GM18507 (cell line): ENCODE results near the gene IGFALS.

Source experiments
- DNase-seq: peaks from one replicate; pipeline ENCODE4 v3.0.0; 2011; ENCODE audit warnings: low read depth; ENCODE audit not compliant: insufficient read length; ENCODE audit errors: extremely low spot score
- FAIRE-seq: peaks from 2 replicates; lab custom pipeline; 2011; peaks lifted over from hg19 to GRCh38; lab: Jason Lieb, UNC

Gene IGFALS

DNA sequence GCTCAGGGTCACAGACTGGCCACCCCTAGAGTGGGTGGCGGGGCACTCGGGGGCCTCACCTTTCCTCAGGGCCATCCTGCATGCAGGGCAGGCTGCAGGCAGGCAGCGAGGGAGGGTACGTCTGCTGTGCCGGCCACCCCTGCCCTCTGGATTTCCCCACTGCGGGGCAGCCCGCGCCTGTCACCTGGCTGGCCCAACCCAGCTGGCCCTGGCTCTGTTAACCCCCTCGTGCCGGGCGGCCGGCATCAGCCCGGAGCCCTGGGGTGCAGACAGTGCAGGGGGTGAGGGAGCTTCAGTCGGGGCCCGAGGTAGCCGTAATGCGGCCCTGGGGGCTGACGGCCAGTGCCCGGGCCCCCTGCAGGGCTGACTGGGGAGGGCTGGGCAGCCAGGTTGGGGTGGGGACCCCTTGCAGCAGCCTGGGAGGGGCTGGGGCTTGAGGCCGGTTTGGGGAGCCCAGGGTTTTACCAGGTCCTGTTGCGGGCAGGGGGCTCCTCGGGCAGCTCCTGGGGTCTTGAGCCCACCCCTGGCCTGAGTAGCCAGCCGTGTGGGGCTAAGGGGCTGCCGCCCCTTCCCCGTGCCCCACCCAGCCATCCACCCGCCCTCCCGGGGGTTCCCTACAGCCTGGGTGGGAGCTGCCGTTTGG is at the start of gene IGFALS:
TSS of gene IGFALS (minus strand) at position 128 of the 643 bp plus-strand sequence. CDS start at position 75, 53 bp downstream.
- no peak for FAIRE-seq
- DNase-seq = no peak

GRCh38 chr16:1839554-1839953 is 46.0 kb upstream of the IGFALS start:
- FAIRE-seq (no peak), DNase-seq (no peak)

DNA sequence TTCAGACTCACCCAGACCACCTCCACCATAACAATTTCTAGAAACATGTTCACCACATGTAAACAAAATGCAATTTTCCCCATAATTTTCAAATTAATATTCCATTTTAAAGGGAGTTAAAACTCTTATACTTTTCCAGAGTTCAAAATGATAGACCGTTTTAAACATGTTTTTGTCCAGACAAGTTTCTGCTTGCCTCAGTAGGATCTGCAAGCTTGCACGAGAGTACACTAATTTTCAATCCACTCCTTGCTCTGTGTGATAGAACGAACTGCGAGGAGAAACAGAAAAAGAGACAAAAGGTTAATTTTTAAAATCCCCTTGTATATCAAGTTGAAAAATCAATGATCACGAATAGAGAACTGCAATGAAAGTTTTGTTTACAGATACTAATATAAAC is 40.6 kb upstream of the IGFALS start:
- FAIRE-seq = no peak
- DNase-seq = no peak

DNA sequence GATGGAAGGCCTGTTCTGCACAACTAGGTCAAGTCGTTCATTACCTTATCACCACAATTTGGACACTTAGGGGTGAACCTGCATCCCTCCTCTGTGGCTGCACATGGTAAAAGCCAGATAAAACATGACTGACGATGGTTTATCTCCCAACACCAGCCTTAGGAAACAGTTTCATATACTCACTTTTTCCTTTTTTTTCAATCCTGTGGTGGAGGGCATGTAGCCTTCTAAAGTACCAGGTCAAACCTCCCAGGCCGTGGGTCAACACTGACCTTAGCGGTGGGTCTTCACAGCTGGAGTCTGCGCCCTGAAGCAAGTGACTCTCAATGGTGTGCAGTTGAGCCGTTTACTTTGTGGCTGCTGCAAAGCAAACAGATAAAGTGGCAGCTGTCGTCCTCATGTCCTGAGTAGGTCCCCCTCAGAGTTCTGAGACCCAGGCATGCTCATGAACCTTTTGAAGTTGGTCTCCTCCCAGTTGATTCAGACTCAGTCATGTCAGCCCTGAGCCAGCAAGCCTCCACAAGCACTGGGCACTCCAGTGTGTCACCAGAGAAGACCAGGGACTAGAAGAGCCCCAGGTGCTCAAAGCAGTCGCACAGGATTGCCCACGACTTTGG is 39.4 kb upstream of the IGFALS start:
- FAIRE-seq (no peak), DNase-seq (no peak)

GRCh38 chr16:1831186-1832075 is 37.9 kb upstream of the IGFALS start:
- no peak for DNase-seq
- no peak for FAIRE-seq

DNA sequence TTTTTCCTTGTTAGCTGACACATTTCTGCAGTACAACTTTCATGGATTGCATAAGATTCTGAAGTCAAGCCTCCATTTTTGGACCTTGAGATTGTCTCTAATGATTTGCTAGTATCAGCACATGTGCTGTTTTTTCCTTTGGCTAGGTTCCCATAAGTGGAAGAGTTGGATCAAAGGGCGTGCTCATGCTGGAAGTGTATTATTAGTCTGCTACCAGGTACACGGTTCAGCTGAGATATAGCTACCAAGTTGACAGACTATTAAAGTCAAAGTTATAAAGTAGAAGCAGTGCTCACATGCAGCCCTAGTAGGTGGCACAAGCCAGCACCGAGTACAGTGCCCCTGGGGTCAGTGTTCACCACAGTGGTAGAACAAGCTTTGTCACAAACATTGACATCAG is 36.7 kb upstream of the IGFALS start:
- FAIRE-seq (no peak), DNase-seq (no peak)

GRCh38 chr16:1828645-1829410 is 35.3 kb upstream of the IGFALS start:
- DNase-seq = no peak
- no peak for FAIRE-seq

GRCh38 chr16:1826691-1827573 is 33.4 kb upstream of the IGFALS start, which contains the start of the genes FAHD1 and HAGH:
TSS of gene FAHD1 (plus strand) at chr16:1827206. CDS start at chr16:1827239, 33 bp downstream.
TSS of gene HAGH (minus strand) at chr16:1826825. CDS start at chr16:1826787, 38 bp downstream.
- FAIRE-seq = peak; percentile 89
- DNase-seq = peak; percentile 99

- DNase-seq (peak; percentile 66), FAIRE-seq (no peak)
Measured at GRCh38 chr16:1825864-1826690, 32.6 kb upstream of the IGFALS start.

GRCh38 chr16:1825381-1825863 is 31.9 kb upstream of the IGFALS start:
- FAIRE-seq = no peak
- DNase-seq = no peak

DNA sequence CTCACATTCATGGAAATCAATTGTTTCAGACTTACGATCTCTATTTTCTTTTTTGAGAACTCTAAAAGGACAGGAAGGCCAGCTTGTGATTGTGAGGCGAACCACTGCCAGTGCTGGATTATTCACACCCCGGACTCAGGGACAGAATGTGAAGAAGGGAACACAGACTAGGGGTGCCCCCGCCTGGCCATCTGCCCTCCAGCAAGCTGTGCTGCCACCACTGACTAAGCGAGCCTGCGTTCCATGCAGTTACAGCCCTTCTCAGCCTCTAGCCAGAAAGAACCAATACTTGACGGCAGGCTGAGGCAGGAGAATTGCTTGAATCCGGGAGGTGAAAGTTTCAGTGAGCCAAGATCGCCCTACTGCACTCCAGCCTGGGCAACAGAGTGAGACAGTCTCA is 30.3 kb upstream of the IGFALS start:
- FAIRE-seq = no peak
- DNase-seq = no peak

DNA sequence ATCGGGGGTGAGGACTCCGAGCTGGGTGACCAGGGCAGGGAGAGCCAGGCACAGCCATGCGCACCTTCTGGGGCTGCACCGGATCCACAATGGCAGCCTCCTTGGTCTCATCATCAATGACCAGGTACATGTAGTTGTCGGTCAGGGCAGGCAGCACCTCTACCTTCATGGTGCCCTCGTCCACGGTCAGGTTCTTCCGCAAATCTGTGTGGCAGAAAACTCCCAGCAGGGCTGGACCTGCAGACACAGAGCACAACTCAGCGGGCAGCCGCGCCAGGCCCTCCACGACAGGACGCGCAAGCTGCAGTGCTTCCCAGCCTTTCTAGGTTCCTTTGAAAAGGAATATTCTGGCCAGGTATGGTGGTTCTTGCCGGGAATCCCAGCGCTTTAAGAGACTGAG is 29.3 kb upstream of the IGFALS start:
- FAIRE-seq (no peak), DNase-seq (no peak)

- FAIRE-seq (no peak), DNase-seq (no peak)
Measured at GRCh38 chr16:1821861-1822611, 28.5 kb upstream of the IGFALS start.

- FAIRE-seq (no peak), DNase-seq (no peak)
Measured at GRCh38 chr16:1820946-1821290, 27.4 kb upstream of the IGFALS start.

DNA sequence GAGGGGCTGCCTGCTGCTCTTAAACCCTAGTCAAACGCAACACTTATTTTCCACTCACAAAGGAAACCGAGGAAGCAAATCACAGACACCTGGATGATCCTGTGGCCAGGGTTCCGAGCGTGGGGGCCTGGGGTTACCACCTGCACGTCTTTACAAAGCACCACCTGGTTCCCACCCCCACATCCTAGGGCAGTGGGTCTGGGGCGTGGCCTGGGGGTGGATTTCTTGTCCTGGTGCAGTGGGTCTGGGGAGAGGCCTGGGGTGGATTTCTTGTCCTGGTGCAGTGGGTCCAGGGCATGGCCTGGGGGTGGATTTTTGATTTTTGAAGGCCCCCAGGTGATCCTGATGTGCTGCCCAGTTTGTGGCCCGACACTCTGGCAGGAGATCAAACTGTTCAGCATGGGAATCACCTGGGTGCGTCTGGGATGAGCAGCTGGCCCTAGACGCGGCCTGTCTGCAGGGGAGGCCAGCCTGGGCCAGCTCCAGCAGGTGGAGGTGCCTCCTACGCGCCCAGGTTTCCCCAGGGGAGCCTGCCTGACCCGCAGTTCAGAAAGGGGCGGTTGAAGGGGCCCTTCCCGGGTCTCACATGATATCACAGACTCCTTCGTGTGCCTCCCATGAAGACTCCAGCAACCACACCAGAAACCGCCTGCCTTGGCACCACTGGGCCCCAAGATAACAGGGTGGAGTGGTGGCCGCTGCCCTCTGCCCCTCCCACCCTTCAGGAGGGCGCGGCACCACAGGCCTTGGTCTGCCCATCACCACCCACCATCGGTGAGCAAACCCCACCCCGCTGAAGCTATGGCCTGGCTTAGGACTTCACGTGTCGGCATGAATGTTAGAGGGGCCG is 26.8 kb upstream of the IGFALS start:
- no peak for FAIRE-seq
- DNase-seq = no peak

DNA sequence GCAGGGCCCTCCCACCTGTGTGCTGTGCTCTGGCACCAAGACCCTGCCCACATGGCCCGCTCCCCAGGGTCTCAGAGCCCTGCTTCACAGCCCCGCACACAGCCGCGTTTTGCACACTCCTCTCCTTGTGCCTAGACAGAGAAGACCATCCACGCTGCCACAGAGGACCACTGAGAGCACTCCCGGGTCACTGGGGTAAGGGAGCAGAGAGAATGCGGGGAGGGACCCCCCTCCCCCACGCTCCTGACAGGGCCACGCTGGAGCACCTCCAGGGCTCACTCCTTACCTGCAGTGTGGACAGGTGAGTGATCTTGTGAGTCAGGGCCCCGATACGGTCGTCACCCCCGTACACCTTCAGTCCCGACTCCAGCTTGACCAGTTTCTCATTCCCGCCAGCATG is 26.1 kb upstream of the IGFALS start:
- FAIRE-seq = no peak
- no peak for DNase-seq
